ENCODE results near the gene CHRNA4. TPM values are rescaled to one million over a fixed set of nuclear protein-coding genes. Genes with fewer than 3 reads are reported as not detected.

CHRNA4 gene
- total and polyA plus RNA-seq, 9 of the 15 experiments (the other 6 are each of a cell fraction or from before 2014, with no cell fraction given), result not detected

GRCh38 chr20:63402860-63403220 is 41.7 kb upstream of the CHRNA4 start:
- Histone ChIP-seq H3K9me1 (ENCODE audit: control insufficient read depth, insufficient read depth, low read length) (no peaks in the 10 kb centered on the region), H3K27ac (ENCODE audit: extremely low read depth, low read depth, low read length) (no peak overlapping the region), H3K9me3 (replicated peaks; ENCODE audit: control insufficient read depth, insufficient read depth, low read depth, low read length) (no peaks in the 10 kb centered on the region), H3K79me2 (ENCODE audit: control insufficient read depth, insufficient read depth, low read length) (no peaks in the 10 kb centered on the region), H3K27me3 (ENCODE audit: control insufficient read depth in 2 of 2, insufficient read depth in 2 of 2, low read length in 2 of 2) (peaks cover 12 to 81% of the 10 kb centered on the region in 2 experiments; a peak in 4 of 5 replicates), H4K20me1 (replicated peaks; ENCODE audit: control insufficient read depth, insufficient read depth, low read length) (peaks cover 13% of the 10 kb centered on the region), H3K9ac (ENCODE audit: insufficient read depth in 1 of 2, low read depth in 2 of 2, low read length in 2 of 2) (no peak overlapping the region), H3K36me3 (ENCODE audit: control insufficient read depth, insufficient read depth, low read length) (no peaks in the 10 kb centered on the region), H3K4me1 (replicated peaks in 1 of 2; ENCODE audit: control insufficient read depth in 2 of 2, insufficient read depth in 2 of 2, low read length in 2 of 2) (peaks cover 0 to 42% of the 10 kb centered on the region in 2 experiments; a peak in 2 of 5 replicates), H2AFZ (ENCODE audit: low read depth, low read length) (no peak overlapping the region), H3K4me2 (ENCODE audit: insufficient read depth, low read length) (no peak overlapping the region), H3K4me3 (no peak overlapping the region)
- 0% methylated on average over 7 of the region's 9 CpGs for WGBS (ENCODE audit: insufficient coverage, low coverage, missing lambda C conversion rate)
- CTCF ChIA-PET (ENCODE audit: low intra/inter-chr PET ratio), result no interaction called here
- ATAC-seq, result no peak
- no TSS peak for BruUV-seq (replicated peaks)
- POLR2A ChIA-PET, result interaction anchor here (0.6 to 1.0 kb wide), 2 partner anchors 8 to 62 kb away, joined by 3 to 4 read pairs; no protein-coding TSS in a partner anchor
- in situ Hi-C loops (cut with MboI), result no loop called here
- FAIRE-seq, result no peak
- intact Hi-C loops (cut with micrococcal nuclease), result no loop called here
- no peak for DNase-seq (ENCODE audit: extremely low read depth in 1 of 4, low spot score in 3 of 4)
- no peak for TF ChIP-seq PHF8 (IDR thresholded peaks at IDR 0.05; ENCODE audit: borderline replicate concordance, low read length)
- TF ChIP-seq HNRNPK (IDR thresholded peaks at IDR 0.05; ENCODE audit: low read depth, low read length, poor library complexity, severe bottlenecking), result no peak
- TF ChIP-seq E2F3 (CRISPR knock-in tag; IDR thresholded peaks at IDR 0.05), result no peak
- no peak for TF ChIP-seq RAD51 (IDR thresholded peaks at IDR 0.05; ENCODE audit: borderline replicate concordance, low read depth)
- no peak for TF ChIP-seq FUS (optimal IDR thresholded peaks at IDR 0.05; ENCODE audit: low read depth, low read length)
- no peak for TF ChIP-seq ZNF143 (CRISPR knock-in tag; IDR thresholded peaks at IDR 0.05)

All from K562 (cell line).